ENCODE results near the gene PSTPIP1.

GRCh38 chr15:77046704-77047412, 51.9 kb downstream of the PSTPIP1 start:
- TF ChIP-seq CTCF (IDR thresholded peaks at IDR 0.05) (no peak), POLR2A (IDR thresholded peaks at IDR 0.05) (no peak)
